ENCODE measurements around the gene CELF2.

DNA sequence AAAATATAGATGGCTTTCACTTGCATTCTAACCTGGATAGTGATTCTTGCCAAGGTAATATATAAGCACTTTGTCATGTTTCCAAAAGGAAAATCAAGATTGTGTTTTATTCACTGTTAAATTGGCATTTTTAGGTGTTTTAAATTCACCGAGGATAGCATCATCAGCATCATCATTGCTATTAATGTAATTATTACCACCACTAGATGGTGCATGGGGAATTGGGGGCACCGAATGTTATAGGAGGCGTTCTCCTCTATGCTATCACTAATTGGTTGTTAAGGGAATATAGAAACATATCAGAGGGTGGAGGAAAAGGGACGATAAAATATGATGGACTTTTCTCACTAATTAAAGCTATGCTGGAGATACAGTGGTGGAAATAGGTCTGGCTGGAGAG lies 95.5 kb downstream of the CELF2 start:
- peak; percentile 17 for TF ChIP-seq CTCF (IDR thresholded peaks at IDR 0.05; ENCODE audit: poor library complexity, severe bottlenecking)
- TF ChIP-seq, protein P1, sequence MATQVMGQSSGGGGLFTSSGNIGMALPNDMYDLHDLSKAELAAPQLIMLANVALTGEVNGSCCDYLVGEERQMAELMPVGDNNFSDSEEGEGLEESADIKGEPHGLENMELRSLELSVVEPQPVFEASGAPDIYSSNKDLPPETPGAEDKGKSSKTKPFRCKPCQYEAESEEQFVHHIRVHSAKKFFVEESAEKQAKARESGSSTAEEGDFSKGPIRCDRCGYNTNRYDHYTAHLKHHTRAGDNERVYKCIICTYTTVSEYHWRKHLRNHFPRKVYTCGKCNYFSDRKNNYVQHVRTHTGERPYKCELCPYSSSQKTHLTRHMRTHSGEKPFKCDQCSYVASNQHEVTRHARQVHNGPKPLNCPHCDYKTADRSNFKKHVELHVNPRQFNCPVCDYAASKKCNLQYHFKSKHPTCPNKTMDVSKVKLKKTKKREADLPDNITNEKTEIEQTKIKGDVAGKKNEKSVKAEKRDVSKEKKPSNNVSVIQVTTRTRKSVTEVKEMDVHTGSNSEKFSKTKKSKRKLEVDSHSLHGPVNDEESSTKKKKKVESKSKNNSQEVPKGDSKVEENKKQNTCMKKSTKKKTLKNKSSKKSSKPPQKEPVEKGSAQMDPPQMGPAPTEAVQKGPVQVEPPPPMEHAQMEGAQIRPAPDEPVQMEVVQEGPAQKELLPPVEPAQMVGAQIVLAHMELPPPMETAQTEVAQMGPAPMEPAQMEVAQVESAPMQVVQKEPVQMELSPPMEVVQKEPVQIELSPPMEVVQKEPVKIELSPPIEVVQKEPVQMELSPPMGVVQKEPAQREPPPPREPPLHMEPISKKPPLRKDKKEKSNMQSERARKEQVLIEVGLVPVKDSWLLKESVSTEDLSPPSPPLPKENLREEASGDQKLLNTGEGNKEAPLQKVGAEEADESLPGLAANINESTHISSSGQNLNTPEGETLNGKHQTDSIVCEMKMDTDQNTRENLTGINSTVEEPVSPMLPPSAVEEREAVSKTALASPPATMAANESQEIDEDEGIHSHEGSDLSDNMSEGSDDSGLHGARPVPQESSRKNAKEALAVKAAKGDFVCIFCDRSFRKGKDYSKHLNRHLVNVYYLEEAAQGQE (IDR thresholded peaks at IDR 0.05; ENCODE audit: borderline replicate concordance): no peak
